Measurements from ENCODE around the gene NCK1. TPM values are rescaled to one million over a fixed set of nuclear protein-coding genes. Genes with fewer than 3 reads are reported as not detected.

Gene NCK1
- total and polyA plus RNA-seq, 2 experiments from 2014 or later: 28.4 to 28.7 TPM

DNA sequence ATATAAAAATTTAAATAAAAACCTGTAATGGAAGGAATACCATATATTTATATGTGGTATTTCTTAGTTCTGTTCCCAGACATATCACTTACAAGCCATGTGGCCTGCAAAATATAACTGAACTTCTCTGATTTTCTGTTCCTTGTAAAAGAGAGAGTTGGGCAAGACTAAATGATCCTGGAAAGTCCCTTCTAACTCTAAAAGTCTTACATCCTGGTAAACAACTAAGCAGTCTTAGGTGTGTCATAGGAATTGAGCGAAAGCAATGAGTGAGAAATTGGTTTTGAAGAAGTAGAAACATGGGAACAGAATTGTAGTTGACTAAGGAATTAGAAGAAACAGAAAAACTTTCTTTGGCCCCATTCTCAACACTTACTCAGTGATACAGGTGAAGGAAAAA is 70.5 kb downstream of the NCK1 start:
- Histone ChIP-seq H4K20me1 (replicated peaks; ENCODE audit: insufficient read depth) (no peaks in the 10 kb centered on the region), H3K27me3 (ENCODE audit: insufficient read depth) (no peaks in the 10 kb centered on the region), H3K4me3 (no peak overlapping the region), H3K9me2 (ENCODE audit: insufficient read depth) (no peaks in the 10 kb centered on the region), H3K27ac (ENCODE audit: low read depth) (no peak overlapping the region), H3F3A (replicated peaks; ENCODE audit: low read depth) (no peaks in the 10 kb centered on the region), H3K36me3 (ENCODE audit: insufficient read depth) (no peaks in the 10 kb centered on the region), H3K4me1 (ENCODE audit: insufficient read depth) (no peaks in the 10 kb centered on the region), H2AFZ (no peak overlapping the region), H3K4me2 (no peak overlapping the region), H3K79me2 (replicated peaks; ENCODE audit: insufficient read depth) (peaks cover 27% of the 10 kb centered on the region)
- Mint-ChIP-seq H3K27ac (no peak overlapping the region), H3K4me3 (no peak overlapping the region), H3K36me3 (ENCODE audit: low read depth) (peaks cover 36% of the 10 kb centered on the region), H3K27me3 (ENCODE audit: insufficient read depth, low read depth, poor library complexity) (no peaks in the 10 kb centered on the region), H3K4me1 (no peaks in the 10 kb centered on the region), H3K9me3 (no peaks in the 10 kb centered on the region)
- TF ChIP-seq EZH2phosphoT487 (IDR thresholded peaks at IDR 0.05; ENCODE audit: unreplicated experiment): no peak
- no peak for TF ChIP-seq ZNF114 (CRISPR knock-in tag; IDR thresholded peaks at IDR 0.05)
- no peak for TF ChIP-seq CREB1 (CRISPR knock-in tag; IDR thresholded peaks at IDR 0.05; ENCODE audit: low read depth)
- TF ChIP-seq ETS1 (IDR thresholded peaks at IDR 0.05): no peak
- no peak for DNase-seq (ENCODE audit: low spot score)
- ATAC-seq: no peak

DNA sequence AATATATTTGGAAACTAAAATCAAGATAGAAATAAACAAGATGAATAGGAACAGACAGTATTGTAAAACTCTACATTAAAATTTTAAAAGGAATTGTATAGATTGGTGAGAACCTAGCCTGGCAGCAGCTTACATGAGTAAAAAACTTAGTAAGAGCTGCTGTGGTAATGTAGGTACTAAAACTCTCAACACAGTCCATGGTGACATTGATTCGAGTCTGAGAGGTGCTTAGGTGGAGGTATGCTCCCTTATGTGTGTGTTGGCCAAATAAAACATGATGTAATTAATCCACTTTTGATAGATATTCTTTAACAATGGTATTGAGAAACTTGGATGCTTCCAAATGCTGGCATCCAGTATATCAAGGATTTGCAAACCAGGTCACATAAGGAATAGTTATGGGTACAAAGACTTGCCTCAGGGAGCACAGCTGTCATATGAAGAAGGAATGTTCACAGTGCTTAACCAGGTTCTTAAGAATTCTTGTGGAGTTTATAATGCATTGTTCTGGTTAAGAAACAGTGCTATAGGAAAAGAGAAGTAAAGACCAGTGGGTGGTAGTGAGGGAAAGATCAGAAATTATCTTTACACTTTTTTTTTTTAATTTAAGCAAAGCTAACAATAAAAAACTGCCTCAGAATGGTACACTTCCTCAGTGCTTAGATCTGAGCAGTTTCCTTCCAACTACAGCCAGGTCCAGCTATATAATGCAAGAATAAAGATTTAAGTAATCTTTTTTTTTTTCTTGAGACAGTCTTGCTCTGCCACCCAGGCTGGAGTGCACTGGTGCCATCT is 71.2 kb downstream of the NCK1 start:
- ATAC-seq (no peak), DNase-seq (ENCODE audit: low spot score) (no peak)
- no peaks in the 10 kb centered on the region for H3K4me1 ChIP-seq (ENCODE audit: insufficient read depth)
- H3K4me3 Mint-ChIP-seq: no peak overlapping the region
- no peak for TF ChIP-seq ETS1 (IDR thresholded peaks at IDR 0.05)
- no peak for TF ChIP-seq CREB1 (CRISPR knock-in tag; IDR thresholded peaks at IDR 0.05; ENCODE audit: low read depth)
- TF ChIP-seq, protein P1, sequence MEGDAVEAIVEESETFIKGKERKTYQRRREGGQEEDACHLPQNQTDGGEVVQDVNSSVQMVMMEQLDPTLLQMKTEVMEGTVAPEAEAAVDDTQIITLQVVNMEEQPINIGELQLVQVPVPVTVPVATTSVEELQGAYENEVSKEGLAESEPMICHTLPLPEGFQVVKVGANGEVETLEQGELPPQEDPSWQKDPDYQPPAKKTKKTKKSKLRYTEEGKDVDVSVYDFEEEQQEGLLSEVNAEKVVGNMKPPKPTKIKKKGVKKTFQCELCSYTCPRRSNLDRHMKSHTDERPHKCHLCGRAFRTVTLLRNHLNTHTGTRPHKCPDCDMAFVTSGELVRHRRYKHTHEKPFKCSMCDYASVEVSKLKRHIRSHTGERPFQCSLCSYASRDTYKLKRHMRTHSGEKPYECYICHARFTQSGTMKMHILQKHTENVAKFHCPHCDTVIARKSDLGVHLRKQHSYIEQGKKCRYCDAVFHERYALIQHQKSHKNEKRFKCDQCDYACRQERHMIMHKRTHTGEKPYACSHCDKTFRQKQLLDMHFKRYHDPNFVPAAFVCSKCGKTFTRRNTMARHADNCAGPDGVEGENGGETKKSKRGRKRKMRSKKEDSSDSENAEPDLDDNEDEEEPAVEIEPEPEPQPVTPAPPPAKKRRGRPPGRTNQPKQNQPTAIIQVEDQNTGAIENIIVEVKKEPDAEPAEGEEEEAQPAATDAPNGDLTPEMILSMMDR (conservative IDR thresholded peaks at IDR 0.05; ENCODE audit: low read depth in 2 of 2): no peak
- H3K36me3 Mint-ChIP-seq (ENCODE audit: low read depth): peaks cover 36% of the 10 kb centered on the region
- H3K27ac ChIP-seq (ENCODE audit: low read depth): no peak overlapping the region
- peaks cover 31% of the 10 kb centered on the region for H3K79me2 ChIP-seq (replicated peaks; ENCODE audit: insufficient read depth)
- peaks cover 2% of the 10 kb centered on the region; the same call in 1 of the 3 replicates for H3K9me3 Mint-ChIP-seq
- H4K20me1 ChIP-seq (replicated peaks; ENCODE audit: insufficient read depth): no peaks in the 10 kb centered on the region
- H2AFZ ChIP-seq: no peak overlapping the region
- H3K4me2 ChIP-seq: no peak overlapping the region
- H3K36me3 ChIP-seq (ENCODE audit: insufficient read depth): no peaks in the 10 kb centered on the region
- H3K27ac Mint-ChIP-seq: no peak overlapping the region
- H3K27me3 Mint-ChIP-seq (ENCODE audit: insufficient read depth, low read depth, poor library complexity): no peaks in the 10 kb centered on the region
- no peaks in the 10 kb centered on the region for H3K4me1 Mint-ChIP-seq
- no peaks in the 10 kb centered on the region for H3F3A ChIP-seq (replicated peaks; ENCODE audit: low read depth)
- no peak overlapping the region for H3K4me3 ChIP-seq
- no peaks in the 10 kb centered on the region for H3K9me2 ChIP-seq (ENCODE audit: insufficient read depth)
- H3K27me3 ChIP-seq (ENCODE audit: insufficient read depth): no peaks in the 10 kb centered on the region
